ENCODE data around the gene ZBTB21.

The ZBTB21 gene

GRCh38 chr21:42009018-42009830 is 936 bp downstream of the ZBTB21 start:
- ATAC-seq = peak; percentile 43
- TF ChIP-seq PATZ1 (CRISPR knock-in tag; IDR thresholded peaks at IDR 0.05; ENCODE audit: borderline replicate concordance) (0 out of 2 replicates have a peak, but pooled peaks have one; percentile 51), TOX (CRISPR knock-in tag; IDR thresholded peaks at IDR 0.05; ENCODE audit: borderline replicate concordance) (no peak), CSDC2 (CRISPR knock-in tag; IDR thresholded peaks at IDR 0.05) (no peak), PPARA (CRISPR knock-in tag; IDR thresholded peaks at IDR 0.05; ENCODE audit: borderline replicate concordance) (no peak), SNAI2 (CRISPR knock-in tag; IDR thresholded peaks at IDR 0.05) (0 out of 2 replicates have a peak, but pooled peaks have one; percentile 16), ISL1 (CRISPR knock-in tag; IDR thresholded peaks at IDR 0.05) (no peak)
- TF ChIP-seq, protein P1, sequence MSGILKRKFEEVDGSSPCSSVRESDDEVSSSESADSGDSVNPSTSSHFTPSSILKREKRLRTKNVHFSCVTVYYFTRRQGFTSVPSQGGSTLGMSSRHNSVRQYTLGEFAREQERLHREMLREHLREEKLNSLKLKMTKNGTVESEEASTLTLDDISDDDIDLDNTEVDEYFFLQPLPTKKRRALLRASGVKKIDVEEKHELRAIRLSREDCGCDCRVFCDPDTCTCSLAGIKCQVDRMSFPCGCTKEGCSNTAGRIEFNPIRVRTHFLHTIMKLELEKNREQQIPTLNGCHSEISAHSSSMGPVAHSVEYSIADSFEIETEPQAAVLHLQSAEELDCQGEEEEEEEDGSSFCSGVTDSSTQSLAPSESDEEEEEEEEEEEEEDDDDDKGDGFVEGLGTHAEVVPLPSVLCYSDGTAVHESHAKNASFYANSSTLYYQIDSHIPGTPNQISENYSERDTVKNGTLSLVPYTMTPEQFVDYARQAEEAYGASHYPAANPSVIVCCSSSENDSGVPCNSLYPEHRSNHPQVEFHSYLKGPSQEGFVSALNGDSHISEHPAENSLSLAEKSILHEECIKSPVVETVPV (CRISPR knock-in tag; IDR thresholded peaks at IDR 0.05) = no peak

DNA sequence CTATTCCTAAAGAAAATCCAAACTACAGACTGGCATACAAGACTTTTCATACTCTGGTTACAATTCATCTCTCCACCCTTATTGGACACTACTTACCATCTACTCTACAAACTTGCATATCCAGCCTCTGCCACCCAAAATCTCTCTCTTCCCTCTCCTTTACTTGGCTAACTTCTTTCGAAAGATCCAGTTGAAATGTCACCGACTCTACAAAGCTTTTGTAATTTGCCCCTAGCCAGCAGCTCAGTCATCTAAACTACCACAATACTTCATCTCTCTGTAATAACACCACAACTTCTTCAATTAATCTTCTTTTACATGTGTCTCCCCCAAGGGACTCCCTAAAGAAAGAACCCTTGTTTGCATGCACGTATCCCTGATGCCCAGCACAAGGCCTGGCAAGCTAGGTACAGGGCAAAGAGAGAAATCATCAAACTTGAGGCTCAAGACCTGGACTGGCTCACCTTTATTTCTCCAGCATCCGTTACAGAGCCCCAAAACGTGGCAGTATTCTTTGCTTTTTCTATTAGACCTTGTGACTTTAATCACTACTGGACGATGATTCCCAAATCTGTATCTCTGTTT is 2.7 kb downstream of the ZBTB21 start:
- TF ChIP-seq OSR1 (CRISPR knock-in tag; IDR thresholded peaks at IDR 0.05) = no peak
- no peak for TF ChIP-seq TOX (CRISPR knock-in tag; IDR thresholded peaks at IDR 0.05; ENCODE audit: borderline replicate concordance)
- TF ChIP-seq, protein P2, sequence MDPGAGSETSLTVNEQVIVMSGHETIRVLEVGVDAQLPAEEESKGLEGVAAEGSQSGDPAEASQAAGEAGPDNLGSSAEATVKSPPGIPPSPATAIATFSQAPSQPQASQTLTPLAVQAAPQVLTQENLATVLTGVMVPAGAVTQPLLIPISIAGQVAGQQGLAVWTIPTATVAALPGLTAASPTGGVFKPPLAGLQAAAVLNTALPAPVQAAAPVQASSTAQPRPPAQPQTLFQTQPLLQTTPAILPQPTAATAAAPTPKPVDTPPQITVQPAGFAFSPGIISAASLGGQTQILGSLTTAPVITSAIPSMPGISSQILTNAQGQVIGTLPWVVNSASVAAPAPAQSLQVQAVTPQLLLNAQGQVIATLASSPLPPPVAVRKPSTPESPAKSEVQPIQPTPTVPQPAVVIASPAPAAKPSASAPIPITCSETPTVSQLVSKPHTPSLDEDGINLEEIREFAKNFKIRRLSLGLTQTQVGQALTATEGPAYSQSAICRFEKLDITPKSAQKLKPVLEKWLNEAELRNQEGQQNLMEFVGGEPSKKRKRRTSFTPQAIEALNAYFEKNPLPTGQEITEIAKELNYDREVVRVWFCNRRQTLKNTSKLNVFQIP (CRISPR knock-in tag; IDR thresholded peaks at IDR 0.05; ENCODE audit: borderline replicate concordance, low read depth) = no peak
- TF ChIP-seq ZNF565 (CRISPR knock-in tag; conservative IDR thresholded peaks at IDR 0.05; ENCODE audit: low read depth) = no peak
- no peak for TF ChIP-seq ZFP30 (CRISPR knock-in tag; IDR thresholded peaks at IDR 0.05)
- TF ChIP-seq TCF4 (CRISPR knock-in tag; IDR thresholded peaks at IDR 0.05; ENCODE audit: borderline replicate concordance) = no peak
- TF ChIP-seq ZC3H10 (CRISPR knock-in tag; IDR thresholded peaks at IDR 0.05) = no peak
- no peak for TF ChIP-seq RARB (CRISPR knock-in tag; IDR thresholded peaks at IDR 0.05)
- no peak for TF ChIP-seq TSHZ2 (CRISPR knock-in tag; IDR thresholded peaks at IDR 0.05)
- no peak for TF ChIP-seq CREB5 (CRISPR knock-in tag; IDR thresholded peaks at IDR 0.05; ENCODE audit: low read depth)
- TF ChIP-seq PATZ1 (CRISPR knock-in tag; IDR thresholded peaks at IDR 0.05; ENCODE audit: borderline replicate concordance) = no peak
- TF ChIP-seq, protein P1 (CRISPR knock-in tag; IDR thresholded peaks at IDR 0.05) = no peak
- no peak for TF ChIP-seq ZFP3 (CRISPR knock-in tag; IDR thresholded peaks at IDR 0.05)
- no peak for TF ChIP-seq CSDC2 (CRISPR knock-in tag; IDR thresholded peaks at IDR 0.05)
- no peak for TF ChIP-seq BACH2 (CRISPR knock-in tag; IDR thresholded peaks at IDR 0.05; ENCODE audit: borderline replicate concordance)
- no peak for TF ChIP-seq GLIS3 (CRISPR knock-in tag; IDR thresholded peaks at IDR 0.05)
- TF ChIP-seq ESRRG (CRISPR knock-in tag; IDR thresholded peaks at IDR 0.05) = no peak
- TF ChIP-seq SNAI2 (CRISPR knock-in tag; IDR thresholded peaks at IDR 0.05) = no peak
- no peak for TF ChIP-seq PPARA (CRISPR knock-in tag; IDR thresholded peaks at IDR 0.05; ENCODE audit: borderline replicate concordance)
- ATAC-seq = no peak
